ENCODE data around the gene WDFY4.

GRCh38 chr10:49001402-49001801, 316.7 kb downstream of the WDFY4 start:
- TF ChIP-seq EZH2 (IDR thresholded peaks at IDR 0.05) (no peak), POLR2A (IDR thresholded peaks at IDR 0.05; ENCODE audit: borderline replicate concordance, extremely low read depth, insufficient read depth, insufficient read length) (no peak), ELF1 (IDR thresholded peaks at IDR 0.05; ENCODE audit: borderline replicate concordance, low read depth) (no peak), CTCF (IDR thresholded peaks at IDR 0.05 in 2 of 3, conservative IDR thresholded peaks at IDR 0.05 in 1 of 3; ENCODE audit: borderline replicate concordance in 1 of 3, insufficient read depth in 1 of 3, low read depth in 2 of 3, low read length in 2 of 3) (peak; percentile 16 to 38 (median 33); a peak in 3 of 6 replicates), ZBTB33 (IDR thresholded peaks at IDR 0.05; ENCODE audit: extremely low read depth, insufficient replicate concordance, low read length) (no peak)
